Measurements from ENCODE around the gene HSPA5.

GRCh38 chr9:125238915-125239446 lies 2.2 kb downstream of the HSPA5 start:
- TF ChIP-seq, protein P1, sequence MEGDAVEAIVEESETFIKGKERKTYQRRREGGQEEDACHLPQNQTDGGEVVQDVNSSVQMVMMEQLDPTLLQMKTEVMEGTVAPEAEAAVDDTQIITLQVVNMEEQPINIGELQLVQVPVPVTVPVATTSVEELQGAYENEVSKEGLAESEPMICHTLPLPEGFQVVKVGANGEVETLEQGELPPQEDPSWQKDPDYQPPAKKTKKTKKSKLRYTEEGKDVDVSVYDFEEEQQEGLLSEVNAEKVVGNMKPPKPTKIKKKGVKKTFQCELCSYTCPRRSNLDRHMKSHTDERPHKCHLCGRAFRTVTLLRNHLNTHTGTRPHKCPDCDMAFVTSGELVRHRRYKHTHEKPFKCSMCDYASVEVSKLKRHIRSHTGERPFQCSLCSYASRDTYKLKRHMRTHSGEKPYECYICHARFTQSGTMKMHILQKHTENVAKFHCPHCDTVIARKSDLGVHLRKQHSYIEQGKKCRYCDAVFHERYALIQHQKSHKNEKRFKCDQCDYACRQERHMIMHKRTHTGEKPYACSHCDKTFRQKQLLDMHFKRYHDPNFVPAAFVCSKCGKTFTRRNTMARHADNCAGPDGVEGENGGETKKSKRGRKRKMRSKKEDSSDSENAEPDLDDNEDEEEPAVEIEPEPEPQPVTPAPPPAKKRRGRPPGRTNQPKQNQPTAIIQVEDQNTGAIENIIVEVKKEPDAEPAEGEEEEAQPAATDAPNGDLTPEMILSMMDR (IDR thresholded peaks at IDR 0.05): no peak
- TF ChIP-seq EZH2 (IDR thresholded peaks at IDR 0.05; ENCODE audit: borderline replicate concordance, insufficient read depth, low read depth, low read length, poor library complexity, severe bottlenecking): no peak
